Trophoblast cell (in vitro differentiated cells and primary cell): Measurements from ENCODE around the gene CYTH2.
A peak's percentile ranks its signal among the peaks of the same experiment; 100 is the strongest.

Source experiments
- DNase-seq, 2 donors: peaks; one replicate each; pipeline ENCODE4 v3.0.0-alpha.2; 2016
- H2AFZ ChIP-seq: 2 replicates; pipeline ENCODE4 v1.6.1; 2013; ENCODE audit warnings: low read length, moderate library complexity, mild to moderate bottlenecking; ENCODE audit not compliant: insufficient read depth, poor library complexity
- H2AK5ac ChIP-seq: 2 replicates; pipeline ENCODE4 v1.6.1; 2013; ENCODE audit warnings: mild to moderate bottlenecking, low read length
- H2BK120ac ChIP-seq: 2 replicates; pipeline ENCODE4 v1.6.1; 2013; ENCODE audit warnings: low read length, mild to moderate bottlenecking, moderate library complexity; ENCODE audit not compliant: insufficient read depth, poor library complexity
- H2BK12ac ChIP-seq: 2 replicates; pipeline ENCODE4 v1.6.1; 2013; ENCODE audit warnings: mild to moderate bottlenecking, low read length, moderate library complexity
- H2BK5ac ChIP-seq: 2 replicates; pipeline ENCODE4 v1.6.1; 2013; ENCODE audit warnings: low read length, low read depth, moderate library complexity, mild to moderate bottlenecking; ENCODE audit not compliant: poor library complexity
- H3K14ac ChIP-seq: 2 replicates; pipeline ENCODE4 v1.6.1; 2013; ENCODE audit warnings: mild to moderate bottlenecking, low read length
- H3K18ac ChIP-seq: 2 replicates; pipeline ENCODE4 v1.6.1; 2013; ENCODE audit warnings: mild to moderate bottlenecking, low read length
- H3K23ac ChIP-seq: 2 replicates; pipeline ENCODE4 v1.6.1; 2013; ENCODE audit warnings: low read length
- H3K27ac ChIP-seq: 2 replicates; pipeline ENCODE4 v1.5.1; 2013; ENCODE audit warnings: low read depth, mild to moderate bottlenecking, inconsistent platforms, low read length, moderate library complexity
- H3K27me3 ChIP-seq: 2 replicates; pipeline ENCODE4 v1.6.1; 2013; ENCODE audit warnings: inconsistent platforms, mild to moderate bottlenecking, low read length, moderate library complexity; ENCODE audit not compliant: insufficient read depth
- H3K36me3 ChIP-seq, 2 experiments: 1 replicate in 1 of 2; 2 replicates in 1 of 2; pipeline ENCODE4 v1.6.1; 2013; ENCODE audit warnings: low read length in 2 of 2, mild to moderate bottlenecking in 2 of 2, moderate library complexity in 1 of 2; ENCODE audit not compliant: insufficient read depth in 2 of 2, control insufficient read depth in 1 of 2
- H3K4ac ChIP-seq: 2 replicates; pipeline ENCODE4 v1.6.1; 2013; ENCODE audit warnings: low read depth, mild to moderate bottlenecking, low read length, moderate library complexity
- H3K4me1 ChIP-seq, 2 experiments: 1 replicate in 1 of 2; 2 replicates in 1 of 2; pipeline ENCODE4 v1.6.1; 2013; ENCODE audit warnings: low read length in 2 of 2, mild to moderate bottlenecking in 2 of 2, moderate library complexity in 1 of 2; ENCODE audit not compliant: insufficient read depth in 2 of 2, control insufficient read depth in 1 of 2
- H3K4me2 ChIP-seq: 2 replicates; pipeline ENCODE4 v1.6.1; 2013; ENCODE audit warnings: inconsistent platforms, mild to moderate bottlenecking, low read length, moderate library complexity
- H3K4me3 ChIP-seq: 2 replicates; pipeline ENCODE4 v1.5.1; 2013; ENCODE audit warnings: mild to moderate bottlenecking, low read depth, low read length, inconsistent platforms
- H3K79me1 ChIP-seq: one replicate; pipeline ENCODE4 v1.6.1; 2013; ENCODE audit warnings: low read length
- H3K79me2 ChIP-seq: 2 replicates; pipeline ENCODE4 v1.6.1; 2013; ENCODE audit warnings: low read length, mild to moderate bottlenecking; ENCODE audit not compliant: control insufficient read depth, insufficient read depth, poor library complexity
- H3K9ac ChIP-seq: 2 replicates; pipeline ENCODE4 v1.6.1; 2013; ENCODE audit warnings: mild to moderate bottlenecking, low read length
- H3K9me3 ChIP-seq: 2 replicates; pipeline ENCODE4 v1.6.1; 2013; ENCODE audit warnings: low read depth, mild to moderate bottlenecking, control low read depth, inconsistent platforms, low read length; ENCODE audit not compliant: insufficient read depth
- H4K12ac ChIP-seq: 2 replicates; pipeline ENCODE4 v1.6.1; 2013; ENCODE audit warnings: low read depth, mild to moderate bottlenecking, low read length, moderate library complexity
- H4K8ac ChIP-seq: 2 replicates; pipeline ENCODE4 v1.6.1; 2013; ENCODE audit warnings: low read depth, mild to moderate bottlenecking, low read length, moderate library complexity
- H4K91ac ChIP-seq: one replicate; pipeline ENCODE4 v1.6.1; 2013; ENCODE audit warnings: low read depth, mild to moderate bottlenecking, low read length, moderate library complexity
- WGBS: extraction: QIAGEN DNeasy Blood & Tissue Kit; methylation state at CpG from one replicate; pipeline ENCODE4 v1.1.7; 2013; ENCODE audit warnings: missing lambda C conversion rate; ENCODE audit not compliant: insufficient read length, insufficient coverage; ENCODE audit errors: extremely low coverage; 5-methylcytosine and 5-hydroxymethylcytosine counted together

Gene CYTH2

DNA sequence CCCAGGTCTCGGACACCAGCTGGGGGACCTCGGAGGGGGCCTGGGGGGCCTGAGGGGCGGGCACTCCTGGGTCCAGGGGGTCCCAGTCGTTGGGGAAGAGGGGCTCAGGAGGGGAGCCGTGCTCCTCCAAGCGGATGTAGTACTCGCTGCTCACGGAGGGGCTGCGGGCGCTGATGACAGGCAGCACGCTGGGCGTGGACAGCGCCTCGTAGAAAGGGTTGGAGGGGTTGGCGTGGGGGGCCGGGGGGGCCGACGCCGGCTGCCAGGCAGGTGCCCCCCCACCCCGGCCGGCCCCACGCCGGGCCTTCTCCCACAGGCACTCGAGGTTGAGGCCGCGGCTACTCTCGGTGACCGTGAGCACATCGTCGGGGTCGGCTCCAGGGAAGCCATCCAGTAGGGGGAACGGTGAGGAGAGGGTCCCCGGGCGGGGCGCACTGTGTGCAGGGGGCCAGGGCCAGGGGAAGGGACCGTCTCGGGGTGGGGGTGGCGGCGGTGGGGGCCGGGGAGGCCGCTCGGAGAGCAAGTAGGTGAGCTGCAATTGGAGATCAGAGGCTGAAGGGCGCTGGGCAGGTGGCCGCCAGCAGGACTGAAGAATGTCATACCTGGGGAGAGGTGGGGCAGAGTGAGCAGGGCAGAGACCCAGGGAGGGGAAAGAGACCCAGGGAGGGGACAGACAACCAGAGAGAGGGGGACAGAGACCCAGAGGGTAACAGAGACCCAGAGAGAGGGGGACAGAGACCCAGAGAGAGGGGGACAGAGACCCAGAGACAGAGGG is 30.3 kb downstream of the CYTH2 start:
- no CpG with 5 or more reads among the region's 44 CpGs for WGBS
- no peak overlapping the region for H3K4ac ChIP-seq

DNA sequence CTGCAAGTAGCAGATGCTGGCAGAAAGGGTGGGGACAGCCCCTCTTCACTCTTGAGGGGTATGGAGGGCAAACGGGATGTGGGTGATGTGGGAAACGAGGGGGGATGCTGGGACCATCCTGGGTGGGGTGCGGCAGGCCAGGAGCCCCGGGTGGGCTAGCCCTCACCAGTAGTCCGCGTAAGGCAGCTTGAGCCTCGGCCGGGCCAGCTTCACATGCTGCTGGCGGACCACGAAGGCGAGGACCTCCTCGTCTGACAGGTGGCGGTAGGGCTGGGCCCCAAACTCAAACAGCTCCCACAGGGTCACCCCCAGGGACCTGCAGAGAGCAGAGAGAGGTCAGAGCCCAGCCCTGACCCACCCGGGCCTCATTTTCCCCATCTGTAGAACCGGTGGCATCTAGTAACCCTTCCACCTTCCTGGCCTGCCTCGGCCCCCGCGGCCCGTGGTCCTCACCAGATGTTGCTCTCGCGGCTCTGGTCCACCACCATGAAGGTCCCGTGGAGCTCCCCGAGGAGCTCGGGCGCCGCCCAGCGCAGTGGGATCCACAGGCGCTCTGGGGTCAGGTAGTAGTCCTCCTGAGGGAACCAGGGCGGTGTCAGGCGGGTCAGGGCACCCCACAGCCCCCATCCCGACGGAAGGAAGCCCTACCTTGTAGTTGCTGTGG is 31.8 kb downstream of the CYTH2 start:
- Histone ChIP-seq H2AK5ac (peak overlapping the region; percentile 22), H3K27me3 (no peaks in the 10 kb centered on the region), H3K4me2 (peak overlapping the region; percentile 61), H3K14ac (peak overlapping the region; percentile 45), H4K12ac (peak overlapping the region; percentile 43), H3K79me2 (peaks cover 2% of the 10 kb centered on the region), H3K18ac (peak overlapping the region; percentile 31), H3K36me3 (peaks cover 0 to 1% of the 10 kb centered on the region in 2 experiments), H3K4ac (peak overlapping the region; percentile 33), H3K4me3 (peak overlapping the region; percentile 58), H2BK5ac (peak overlapping the region; percentile 28), H4K8ac (peak overlapping the region; percentile 63), H3K23ac (no peak overlapping the region), H3K27ac (peak overlapping the region; percentile 57), H3K4me1 (peaks cover 12 to 19% of the 10 kb centered on the region in 2 experiments), H3K9me3 (no peaks in the 10 kb centered on the region), H2BK12ac (peak overlapping the region; percentile 19), H3K79me1 (peaks cover 9% of the 10 kb centered on the region), H2AFZ (peak overlapping the region; percentile 21), H4K91ac (peak overlapping the region; percentile 76), H3K9ac (no peak overlapping the region), H2BK120ac (peak overlapping the region; percentile 41)
- DNase-seq: no peak
- WGBS: no CpG with 5 or more reads among the region's 32 CpGs

More for the DNA sequence above, 30.3 kb downstream of the CYTH2 start:
- no peaks in the 10 kb centered on the region for H3K27me3 ChIP-seq
- no peak overlapping the region for H2BK120ac ChIP-seq
- no peak overlapping the region for H2AK5ac ChIP-seq
- no peak overlapping the region for H4K91ac ChIP-seq
- no peak overlapping the region for H3K18ac ChIP-seq
- peak in 1 of 2 donors; percentile 46 for DNase-seq
- H3K36me3 ChIP-seq: peaks cover 0 to 1% of the 10 kb centered on the region in 2 experiments
- peaks cover 2% of the 10 kb centered on the region for H3K79me2 ChIP-seq
- peaks cover 15 to 19% of the 10 kb centered on the region in 2 experiments for H3K4me1 ChIP-seq
- H4K8ac ChIP-seq: no peak overlapping the region
- H3K14ac ChIP-seq: no peak overlapping the region
- H3K4me3 ChIP-seq: no peak overlapping the region
- no peak overlapping the region for H3K4me2 ChIP-seq
- H3K9ac ChIP-seq: no peak overlapping the region
- H2BK12ac ChIP-seq: no peak overlapping the region
- no peak overlapping the region for H4K12ac ChIP-seq
- peaks cover 9% of the 10 kb centered on the region for H3K79me1 ChIP-seq
- no peaks in the 10 kb centered on the region for H3K9me3 ChIP-seq
- no peak overlapping the region for H2AFZ ChIP-seq
- H3K23ac ChIP-seq: no peak overlapping the region
- no peak overlapping the region for H3K27ac ChIP-seq
- H2BK5ac ChIP-seq: no peak overlapping the region

DNA sequence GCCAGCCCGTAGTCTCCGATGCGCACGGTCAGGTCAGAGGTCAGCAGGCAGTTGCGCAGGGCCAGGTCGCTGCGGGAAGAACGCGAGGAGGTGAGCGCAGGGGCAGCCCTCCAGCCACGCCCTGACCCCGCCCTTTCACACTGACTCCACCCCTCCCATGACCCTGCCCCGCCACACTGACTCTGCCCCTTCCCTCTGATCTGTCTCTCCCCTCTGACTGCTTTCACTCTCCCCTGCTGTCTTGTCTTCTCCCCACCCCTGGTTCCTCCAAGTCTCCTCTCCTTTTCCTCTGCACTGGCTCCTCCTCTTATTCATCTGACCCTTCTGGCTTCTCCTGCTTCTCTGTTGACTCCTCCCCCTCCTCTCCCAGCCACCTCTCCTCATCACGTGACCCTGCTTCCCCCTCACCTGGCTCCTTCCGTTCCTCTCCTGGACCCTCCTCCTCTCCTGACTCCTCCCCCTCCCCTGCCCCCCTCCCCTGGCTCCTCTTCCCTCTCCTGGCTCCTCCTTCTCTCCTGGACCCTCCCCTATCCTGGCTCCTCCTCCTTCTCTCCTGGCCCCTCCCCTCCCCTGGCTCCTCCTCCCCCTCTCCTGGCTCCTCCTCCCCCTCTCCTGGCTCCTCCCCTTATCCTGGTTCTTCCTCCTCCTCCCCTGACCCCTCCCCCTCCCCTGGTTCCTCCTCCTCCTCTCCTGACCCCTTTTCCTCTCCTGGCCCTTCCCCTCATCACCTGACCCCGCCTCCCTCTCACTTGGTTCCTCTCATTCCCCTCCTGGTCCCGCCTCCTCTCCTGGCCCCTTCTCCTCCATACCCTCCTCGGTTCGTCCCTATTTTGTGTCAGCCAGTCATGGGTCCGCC is 32.6 kb downstream of the CYTH2 start:
- H3K9ac ChIP-seq: no peak overlapping the region
- no CpG with 5 or more reads among the region's 20 CpGs for WGBS

More for the DNA sequence above, 32.6 kb downstream of the CYTH2 start:
- H4K12ac ChIP-seq: peak overlapping the region; percentile 43
- peaks cover 9% of the 10 kb centered on the region for H3K79me1 ChIP-seq
- H3K4me1 ChIP-seq: peaks cover 12 to 19% of the 10 kb centered on the region in 2 experiments
- peak overlapping the region; percentile 63 for H4K8ac ChIP-seq
- DNase-seq: peak; percentile 88 to 92
- peak overlapping the region; percentile 45 for H3K14ac ChIP-seq
- H3K18ac ChIP-seq: peak overlapping the region; percentile 31
- H3K79me2 ChIP-seq: peaks cover 2% of the 10 kb centered on the region
- H3K23ac ChIP-seq: no peak overlapping the region
- H2BK12ac ChIP-seq: no peak overlapping the region
- peak overlapping the region; percentile 57 for H3K27ac ChIP-seq
- H2BK5ac ChIP-seq: peak overlapping the region; percentile 1
- no peak overlapping the region for H2BK120ac ChIP-seq
- H3K36me3 ChIP-seq: peaks cover 0 to 1% of the 10 kb centered on the region in 2 experiments
- peak overlapping the region; percentile 21 for H2AFZ ChIP-seq
- H2AK5ac ChIP-seq: peak overlapping the region; percentile 22
- H3K4me3 ChIP-seq: peak overlapping the region; percentile 58
- H3K4ac ChIP-seq: no peak overlapping the region
- H4K91ac ChIP-seq: peak overlapping the region; percentile 76
- H3K9me3 ChIP-seq: peaks cover 1% of the 10 kb centered on the region
- peak overlapping the region; percentile 74 for H3K4me2 ChIP-seq
- no peaks in the 10 kb centered on the region for H3K27me3 ChIP-seq
